ENCODE data around the gene KCNMA1. TPM values are rescaled to one million over a fixed set of nuclear protein-coding genes. Genes with fewer than 3 reads are reported as not detected.

The KCNMA1 gene
- total and polyA plus RNA-seq, 2 donors (not counting 1 experiment from before 2014, with no cell fraction given) = 0.82 to 3.1 TPM

DNA sequence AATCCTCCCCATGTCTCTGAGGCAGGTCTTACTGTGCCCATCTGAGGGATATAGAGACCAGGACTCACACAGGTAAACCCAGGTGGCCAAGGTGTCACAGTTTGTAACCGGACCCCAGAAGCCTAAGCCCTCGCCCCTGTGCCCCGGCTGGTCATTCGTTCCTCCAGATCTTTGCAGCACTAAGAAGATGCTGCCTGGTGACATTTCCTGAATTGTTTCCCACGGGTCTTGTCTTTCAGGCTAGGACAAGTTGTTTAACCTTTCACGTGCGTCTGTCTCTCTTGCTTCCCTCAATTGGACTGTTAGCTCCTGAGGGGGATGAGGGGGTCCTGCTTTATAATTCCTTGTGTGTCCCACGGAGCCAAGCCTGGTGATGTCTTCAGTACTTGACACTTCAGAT lies 158.0 kb downstream of the KCNMA1 start:
- H3K27ac ChIP-seq (ENCODE audit: low read length in 2 of 2) = no peak overlapping the region
- H3K9me3 ChIP-seq (ENCODE audit: control extremely low read depth in 1 of 3, control insufficient read depth in 2 of 3, insufficient read depth in 1 of 3, low read length in 2 of 3) = no peaks in the 10 kb centered on the region
- no peaks in the 10 kb centered on the region for H3K9me3 Mint-ChIP-seq (ENCODE audit: insufficient read depth)
- H3K79me2 ChIP-seq (ENCODE audit: control insufficient read depth, insufficient read depth, low read length) = no peaks in the 10 kb centered on the region
- no peak for ATAC-seq (ENCODE audit: low read depth)
- 70% methylated on average over 6 of the region's 8 CpGs for WGBS (ENCODE audit: insufficient coverage)
- POLR2A ChIA-PET = no interaction called here
- H3K4me1 Mint-ChIP-seq = no peaks in the 10 kb centered on the region
- no peak overlapping the region for H3K4me3 ChIP-seq (ENCODE audit: control extremely low read depth in 1 of 5, extremely low read depth in 1 of 5, insufficient read depth in 1 of 5, low read depth in 2 of 5, low read length in 4 of 5)
- H3K4me3 Mint-ChIP-seq = no peak overlapping the region
- H3K27ac Mint-ChIP-seq = no peak overlapping the region
- H3K36me3 ChIP-seq (replicated peaks in 1 of 2; ENCODE audit: control extremely low read depth in 1 of 2, control insufficient read depth in 1 of 2, extremely low read depth in 1 of 2, insufficient read depth in 2 of 2, low read length in 1 of 2) = no peaks in the 10 kb centered on the region
- H3K4me1 ChIP-seq (ENCODE audit: control insufficient read depth in 2 of 2, insufficient read depth in 2 of 2, low read length in 2 of 2) = no peaks in the 10 kb centered on the region
- H3K27me3 ChIP-seq (replicated peaks in 1 of 4; ENCODE audit: control extremely low read depth in 1 of 4, control insufficient read depth in 3 of 4, insufficient read depth in 4 of 4, low read length in 3 of 4) = no peaks in the 10 kb centered on the region
- intact Hi-C loops (cut with micrococcal nuclease) = no loop called here
- no peak overlapping the region for H3K4me2 ChIP-seq (replicated peaks; ENCODE audit: low read depth, low read length, poor library complexity, severe bottlenecking)
- no peak overlapping the region for H3K9ac ChIP-seq (ENCODE audit: low read length)
- no peak for DNase-seq
- H4K20me1 ChIP-seq (ENCODE audit: control insufficient read depth, insufficient read depth, low read length, poor library complexity, severe bottlenecking) = no peaks in the 10 kb centered on the region
- TF ChIP-seq, protein P1, sequence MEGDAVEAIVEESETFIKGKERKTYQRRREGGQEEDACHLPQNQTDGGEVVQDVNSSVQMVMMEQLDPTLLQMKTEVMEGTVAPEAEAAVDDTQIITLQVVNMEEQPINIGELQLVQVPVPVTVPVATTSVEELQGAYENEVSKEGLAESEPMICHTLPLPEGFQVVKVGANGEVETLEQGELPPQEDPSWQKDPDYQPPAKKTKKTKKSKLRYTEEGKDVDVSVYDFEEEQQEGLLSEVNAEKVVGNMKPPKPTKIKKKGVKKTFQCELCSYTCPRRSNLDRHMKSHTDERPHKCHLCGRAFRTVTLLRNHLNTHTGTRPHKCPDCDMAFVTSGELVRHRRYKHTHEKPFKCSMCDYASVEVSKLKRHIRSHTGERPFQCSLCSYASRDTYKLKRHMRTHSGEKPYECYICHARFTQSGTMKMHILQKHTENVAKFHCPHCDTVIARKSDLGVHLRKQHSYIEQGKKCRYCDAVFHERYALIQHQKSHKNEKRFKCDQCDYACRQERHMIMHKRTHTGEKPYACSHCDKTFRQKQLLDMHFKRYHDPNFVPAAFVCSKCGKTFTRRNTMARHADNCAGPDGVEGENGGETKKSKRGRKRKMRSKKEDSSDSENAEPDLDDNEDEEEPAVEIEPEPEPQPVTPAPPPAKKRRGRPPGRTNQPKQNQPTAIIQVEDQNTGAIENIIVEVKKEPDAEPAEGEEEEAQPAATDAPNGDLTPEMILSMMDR (IDR thresholded peaks at IDR 0.05) = no peak
- TF ChIP-seq EZH2 (IDR thresholded peaks at IDR 0.05; ENCODE audit: borderline replicate concordance, insufficient read depth, low read depth, low read length, poor library complexity, severe bottlenecking) = no peak
- H2AFZ ChIP-seq (ENCODE audit: insufficient read depth, low read depth, low read length, poor library complexity, severe bottlenecking) = no peak overlapping the region
- CTCF ChIA-PET = no interaction called here
- no peaks in the 10 kb centered on the region for H3K27me3 Mint-ChIP-seq

DNA sequence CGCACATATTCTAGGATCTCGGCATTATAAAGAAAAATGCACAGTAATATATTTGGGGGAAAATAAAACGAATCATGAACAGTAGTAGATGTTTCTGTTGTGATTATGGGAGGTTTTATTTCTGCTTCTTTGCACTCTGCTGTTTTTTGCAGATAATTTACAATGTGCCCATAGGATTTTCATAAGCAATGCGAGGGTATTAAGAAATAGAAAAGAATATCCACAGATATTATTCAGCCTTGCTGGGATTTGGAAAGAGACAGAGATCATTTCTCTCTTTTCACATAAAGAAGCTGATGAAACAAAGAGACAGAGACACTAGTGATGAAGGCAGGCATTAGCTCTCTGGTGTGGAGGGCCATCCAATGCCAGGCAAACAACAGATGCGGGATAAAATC lies 158.6 kb downstream of the KCNMA1 start:
- intact Hi-C loops (cut with micrococcal nuclease) = no loop called here
- no peak overlapping the region for H3K4me3 Mint-ChIP-seq
- H3K9me3 Mint-ChIP-seq (ENCODE audit: insufficient read depth) = no peaks in the 10 kb centered on the region
- no peak overlapping the region for H3K27ac Mint-ChIP-seq
- Histone ChIP-seq H3K79me2 (ENCODE audit: control insufficient read depth, insufficient read depth, low read length) (no peaks in the 10 kb centered on the region), H3K27ac (ENCODE audit: low read length in 2 of 2) (no peak overlapping the region), H3K4me3 (ENCODE audit: control extremely low read depth in 1 of 5, extremely low read depth in 1 of 5, insufficient read depth in 1 of 5, low read depth in 2 of 5, low read length in 4 of 5) (no peak overlapping the region), H2AFZ (ENCODE audit: insufficient read depth, low read depth, low read length, poor library complexity, severe bottlenecking) (no peak overlapping the region), H4K20me1 (ENCODE audit: control insufficient read depth, insufficient read depth, low read length, poor library complexity, severe bottlenecking) (no peaks in the 10 kb centered on the region), H3K9ac (ENCODE audit: low read length) (no peak overlapping the region), H3K4me2 (replicated peaks; ENCODE audit: low read depth, low read length, poor library complexity, severe bottlenecking) (no peak overlapping the region), H3K27me3 (replicated peaks in 1 of 4; ENCODE audit: control extremely low read depth in 1 of 4, control insufficient read depth in 3 of 4, insufficient read depth in 4 of 4, low read length in 3 of 4) (no peaks in the 10 kb centered on the region), H3K4me1 (ENCODE audit: control insufficient read depth in 2 of 2, insufficient read depth in 2 of 2, low read length in 2 of 2) (no peaks in the 10 kb centered on the region), H3K9me3 (ENCODE audit: control extremely low read depth in 1 of 3, control insufficient read depth in 2 of 3, insufficient read depth in 1 of 3, low read length in 2 of 3) (no peaks in the 10 kb centered on the region), H3K36me3 (replicated peaks in 1 of 2; ENCODE audit: control extremely low read depth in 1 of 2, control insufficient read depth in 1 of 2, extremely low read depth in 1 of 2, insufficient read depth in 2 of 2, low read length in 1 of 2) (no peaks in the 10 kb centered on the region)
- no peak for TF ChIP-seq EZH2 (IDR thresholded peaks at IDR 0.05; ENCODE audit: borderline replicate concordance, insufficient read depth, low read depth, low read length, poor library complexity, severe bottlenecking)
- TF ChIP-seq, protein P1 (IDR thresholded peaks at IDR 0.05) = no peak
- no peaks in the 10 kb centered on the region for H3K4me1 Mint-ChIP-seq
- WGBS (ENCODE audit: insufficient coverage) = 50% methylated on average over 2 of the region's 5 CpGs
- DNase-seq = no peak
- CTCF ChIA-PET = no interaction called here
- peaks cover 1% of the 10 kb centered on the region for H3K27me3 Mint-ChIP-seq
- ATAC-seq (ENCODE audit: low read depth) = no peak
- POLR2A ChIA-PET = no interaction called here

Measured in B cell (primary cell).